NCI-H2171 treated with DMSO at 0.1 percent for 48 hours (cell line): Measurements from ENCODE around the gene TNKS1BP1.
A peak's percentile ranks its signal among the peaks of the same experiment; 100 is the strongest.
"Not testable (repeated sequence)": the region's sequence is repeated elsewhere in the genome, so short reads cannot be mapped to it uniquely, and the experiment has no call there.

Experiments
- DNase-seq: peaks from one replicate; lab custom pipeline; 2025; lab: John Stamatoyannopoulos, UW

Gene TNKS1BP1

GRCh38 chr11:57294225-57295131, 30.3 kb downstream of the TNKS1BP1 start:
- DNase-seq: peak; percentile 46

DNA sequence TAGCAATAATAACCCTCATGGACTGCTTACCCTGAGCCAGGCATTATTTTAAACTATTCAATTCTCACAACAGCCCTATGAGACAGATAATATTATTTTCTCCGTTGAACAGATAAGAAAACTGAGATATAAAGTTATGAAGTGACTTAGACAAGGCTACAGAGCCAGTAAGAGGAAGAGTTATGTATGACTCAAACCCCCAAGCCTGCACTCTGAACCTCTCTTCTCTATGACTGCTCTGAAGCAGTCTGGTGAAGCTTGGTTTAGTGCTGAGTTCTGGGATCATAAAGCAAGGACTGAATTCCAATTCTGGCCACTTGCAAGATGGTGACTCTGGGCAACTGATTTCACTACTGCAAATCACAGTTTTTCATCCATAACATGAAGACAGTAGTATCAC, 34.5 kb downstream of the TNKS1BP1 start:
- DNase-seq: no peak

DNA sequence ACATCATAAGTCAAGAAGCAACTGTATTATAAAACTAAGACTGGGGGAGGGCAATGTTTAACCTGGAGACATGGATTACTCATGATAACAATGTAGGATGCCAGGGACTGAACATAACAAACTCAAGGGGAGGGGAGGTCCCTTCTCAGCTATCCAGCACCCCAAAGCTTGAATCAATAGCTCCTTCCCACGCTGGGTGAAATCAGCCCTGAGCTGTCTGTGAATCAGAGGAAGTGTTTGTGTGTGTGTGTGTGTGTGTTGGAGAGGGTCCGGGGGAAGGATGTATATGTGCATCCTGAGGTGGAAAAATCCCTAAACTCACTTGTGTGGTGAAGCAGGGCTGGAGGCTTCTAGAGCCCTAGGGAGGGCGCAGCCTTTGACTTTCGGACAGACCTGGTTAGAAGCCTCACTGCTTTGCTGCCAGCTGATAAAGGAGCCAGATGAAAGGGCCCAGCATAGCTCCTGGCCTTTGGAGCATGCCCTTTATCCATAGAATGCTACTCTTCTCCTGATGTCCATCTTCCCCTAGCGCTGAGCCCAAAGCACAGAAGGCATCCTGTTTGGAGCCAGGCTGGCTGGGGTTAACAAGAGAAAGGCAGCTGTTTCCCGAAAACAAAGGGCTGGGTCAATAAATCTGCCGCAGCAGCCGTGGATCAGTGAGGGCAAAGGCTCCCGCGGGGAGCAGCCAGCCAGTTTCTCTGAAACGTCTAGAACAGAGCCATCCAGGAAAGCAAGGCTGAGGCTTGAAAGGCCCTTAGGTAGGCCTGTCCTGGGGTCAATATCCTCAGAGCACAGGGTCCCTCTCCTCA, 35.8 kb downstream of the TNKS1BP1 start:
- DNase-seq: no peak

DNA sequence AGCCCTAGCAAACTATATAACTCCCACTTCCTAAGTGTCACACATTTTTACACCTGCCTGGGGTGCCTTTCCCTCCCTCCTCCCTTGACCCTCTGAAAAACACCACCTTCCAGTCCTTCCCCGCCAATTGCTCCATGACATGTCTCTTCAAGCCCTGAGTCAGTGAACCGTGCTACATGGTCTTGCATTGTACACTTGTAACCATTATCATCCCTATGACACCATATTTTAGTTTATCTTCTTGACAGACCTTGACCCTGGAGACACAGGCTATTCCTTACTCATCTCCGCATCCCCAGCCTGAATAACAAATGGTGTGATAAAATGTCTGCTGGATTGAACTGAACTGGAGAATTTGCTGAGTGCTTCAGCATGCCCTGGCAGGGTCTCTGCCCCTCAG, 36.9 kb downstream of the TNKS1BP1 start:
- no peak for DNase-seq

- DNase-seq: no peak
These were observed 41.3 kb downstream of the TNKS1BP1 start for GRCh38 chr11:57283231-57283990.

DNA sequence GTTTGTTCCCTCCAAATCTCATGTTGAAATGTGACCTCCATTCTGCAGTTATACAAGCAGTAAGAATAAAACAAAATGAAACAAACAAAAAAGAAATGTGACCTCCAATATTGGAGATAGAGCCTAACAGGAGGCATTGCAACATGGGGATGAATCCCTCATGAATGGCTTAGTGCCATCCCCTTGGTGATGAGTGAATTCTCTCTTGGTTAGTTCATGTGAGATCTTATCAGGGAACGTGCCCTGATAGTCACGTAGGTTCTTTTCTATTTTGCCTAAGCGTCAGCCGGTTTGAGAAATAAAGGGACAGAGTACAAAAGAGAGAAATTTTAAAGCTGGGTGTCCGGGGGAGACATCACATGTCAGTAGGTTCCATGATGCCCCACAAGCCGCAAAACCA, 43.2 kb downstream of the TNKS1BP1 start:
- not testable (repeated sequence) for DNase-seq

DNA sequence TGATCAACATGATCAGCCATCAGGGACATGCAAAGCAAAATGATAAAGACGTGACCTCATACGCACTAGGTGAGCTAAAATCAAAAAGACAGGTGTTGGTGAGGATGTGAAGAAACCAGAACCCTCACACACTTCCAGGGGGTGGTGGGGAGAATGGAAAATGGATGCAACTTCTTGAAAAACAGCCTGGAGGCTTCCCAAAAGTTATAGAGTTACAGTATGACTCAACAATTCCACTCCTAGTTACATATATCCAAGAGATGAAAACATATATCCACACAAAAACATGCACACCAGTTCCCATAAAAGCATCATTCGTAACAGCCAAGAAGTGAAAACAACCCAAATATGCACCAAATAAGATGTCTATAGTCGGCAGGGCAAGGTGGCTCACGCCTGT, 45.6 kb downstream of the TNKS1BP1 start:
- no peak for DNase-seq

- no peak for DNase-seq
These were observed 46.0 kb downstream of the TNKS1BP1 start for GRCh38 chr11:57278721-57279095.

GRCh38 chr11:57277845-57278720, 46.7 kb downstream of the TNKS1BP1 start:
- DNase-seq: peak; percentile 74

DNA sequence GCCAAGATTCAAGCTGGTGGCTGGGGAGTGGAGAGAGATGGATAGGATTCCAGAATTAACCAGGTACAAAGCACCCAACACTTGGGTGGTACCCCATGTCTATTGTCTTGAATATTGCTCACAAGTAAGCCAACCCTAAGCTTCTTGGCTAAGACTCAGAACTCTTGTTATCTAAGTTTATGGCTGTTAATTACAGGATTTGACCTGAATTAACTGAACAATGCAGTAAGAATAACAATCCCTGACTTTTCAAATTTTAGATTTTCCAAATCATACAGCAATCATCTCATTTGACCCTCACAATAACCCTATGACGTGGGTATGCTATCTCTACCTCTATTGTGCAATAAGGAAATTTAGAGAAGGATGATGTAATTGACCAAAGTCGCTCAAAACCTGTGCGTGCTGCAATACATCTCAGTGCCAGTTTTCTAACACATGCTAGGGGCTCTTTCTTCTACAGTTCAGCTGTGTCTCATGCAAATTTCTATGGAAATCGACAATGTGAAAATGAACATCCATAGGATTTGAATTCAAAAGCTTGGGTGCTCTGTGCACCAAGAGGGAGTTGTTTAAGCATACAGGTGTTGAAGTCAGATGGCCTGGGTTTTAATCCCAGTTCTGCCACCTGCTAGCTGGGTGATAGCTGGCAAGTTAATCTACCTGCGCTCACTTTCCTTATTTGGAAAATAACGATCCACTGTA, 47.6 kb downstream of the TNKS1BP1 start:
- peak; percentile 58 for DNase-seq

- peak; percentile 63 for DNase-seq
These were observed 48.4 kb downstream of the TNKS1BP1 start for GRCh38 chr11:57276169-57276970.

DNA sequence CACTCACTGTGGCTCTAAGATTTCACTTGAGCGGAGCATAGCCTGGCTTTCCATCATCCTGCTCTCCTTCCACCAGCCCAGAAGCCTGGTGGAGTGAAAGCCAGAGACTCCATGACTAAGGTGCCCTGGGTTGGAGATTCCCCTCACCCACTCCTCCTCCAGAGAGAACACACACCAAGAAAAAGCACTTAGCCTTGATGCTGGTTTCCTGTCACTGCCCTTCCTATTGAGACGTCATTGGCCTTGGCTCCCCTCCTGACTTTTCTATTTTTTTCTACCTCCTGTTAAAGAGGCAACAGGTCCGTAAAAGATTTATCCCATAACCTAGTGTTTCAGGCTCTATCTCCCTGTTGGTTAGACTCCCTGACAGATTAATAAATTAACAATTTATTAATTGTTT, 49.2 kb downstream of the TNKS1BP1 start:
- DNase-seq: no peak

DNA sequence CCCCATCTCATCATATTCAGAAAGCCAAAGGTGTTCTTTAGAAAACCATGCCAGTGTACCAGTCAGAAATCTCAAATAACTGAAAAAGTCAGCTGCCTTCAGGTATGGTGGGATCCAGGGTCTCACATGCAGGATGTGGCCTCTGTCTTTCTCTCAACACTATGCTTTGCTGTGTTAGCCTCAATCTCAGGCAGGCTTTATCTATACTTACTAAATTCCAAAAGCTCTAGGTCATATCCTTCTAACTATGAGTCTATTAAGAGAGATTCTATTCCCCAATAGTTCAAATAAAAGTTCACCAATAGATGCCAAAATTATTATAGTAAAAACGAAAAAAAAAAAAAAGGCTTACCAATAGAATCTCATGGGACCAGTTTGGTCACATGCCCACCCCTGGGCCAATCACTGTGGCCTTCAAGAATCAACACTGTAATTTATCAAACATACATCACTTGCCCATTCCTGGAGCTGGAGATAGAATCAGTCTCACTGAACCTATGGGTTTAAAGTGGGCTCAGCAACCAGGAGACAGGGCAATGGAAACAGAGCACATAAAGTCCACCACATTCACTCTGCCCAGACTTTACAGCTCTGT, 49.8 kb downstream of the TNKS1BP1 start:
- no peak for DNase-seq

DNA sequence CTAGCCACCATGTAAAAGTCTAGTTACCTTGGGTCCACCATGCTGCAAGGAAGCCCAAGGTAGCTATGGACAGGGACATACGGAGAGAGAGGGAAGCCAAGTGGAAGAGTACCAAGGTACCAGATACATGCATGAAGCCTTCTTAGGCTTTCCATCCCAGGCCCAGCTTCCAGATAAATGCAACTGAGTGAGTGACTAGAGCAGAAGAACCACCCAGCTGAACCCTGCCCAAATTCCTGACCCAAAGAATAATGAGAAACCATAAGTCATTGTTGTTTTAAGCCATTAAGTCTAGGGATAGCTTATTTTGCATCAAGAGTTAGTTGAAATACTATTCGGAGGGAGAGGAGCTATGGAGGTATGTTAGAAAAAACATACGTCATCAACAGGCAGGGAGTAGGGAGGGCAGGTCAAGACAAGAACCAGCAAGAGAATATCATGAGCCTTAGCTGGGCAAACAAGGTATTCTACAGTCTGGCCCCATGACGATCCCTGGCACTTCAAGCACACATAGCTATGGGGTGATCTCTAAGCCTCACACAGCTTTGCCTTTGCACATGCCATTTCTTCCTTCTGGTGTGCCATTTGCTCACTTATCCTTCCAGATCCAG, 51.2 kb downstream of the TNKS1BP1 start:
- DNase-seq: no peak

DNA sequence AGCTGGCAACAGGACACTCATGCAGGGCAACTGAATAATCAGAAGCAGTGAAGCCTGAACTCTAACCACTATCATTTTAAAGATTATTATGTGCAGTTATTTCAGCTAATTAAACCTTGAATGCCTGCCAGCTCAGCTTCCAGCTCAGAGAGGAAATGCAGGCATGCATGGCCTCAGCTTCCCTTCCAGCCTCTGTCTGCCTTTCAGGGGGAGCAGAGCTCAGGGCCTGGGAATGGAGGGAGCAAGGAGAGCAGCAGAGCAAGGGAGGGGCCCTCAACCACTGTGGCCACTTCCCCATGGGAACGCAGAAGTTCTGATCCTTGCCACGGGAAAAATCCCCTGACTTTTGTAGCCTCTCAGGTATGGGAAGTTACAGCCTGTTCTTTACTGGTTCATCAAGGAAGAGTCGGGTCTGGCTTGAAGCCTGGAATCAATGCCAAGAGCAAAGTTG, 55.2 kb downstream of the TNKS1BP1 start:
- peak; percentile 67 for DNase-seq

DNA sequence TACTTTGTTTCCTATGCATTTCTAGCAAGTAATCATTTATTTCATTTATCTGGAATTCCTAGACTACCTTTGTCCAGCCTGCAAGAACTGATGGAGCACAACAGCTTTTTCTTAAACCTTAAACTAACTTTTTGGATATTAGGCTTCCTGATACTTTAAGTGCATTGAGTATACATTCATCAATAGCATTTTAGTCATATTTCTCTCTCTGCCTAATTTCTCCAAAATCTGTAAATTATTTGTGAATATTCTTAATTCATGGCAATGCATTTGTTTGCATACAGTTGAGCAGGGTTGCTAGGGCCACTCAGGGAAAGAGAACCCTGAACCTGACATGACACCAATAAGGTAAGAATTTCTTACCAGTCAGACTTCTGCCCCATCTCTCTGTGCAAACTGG, 58.6 kb downstream of the TNKS1BP1 start:
- DNase-seq: no peak

GRCh38 chr11:57263351-57263750, 61.4 kb downstream of the TNKS1BP1 start:
- no peak for DNase-seq

GRCh38 chr11:57262157-57262556, 62.6 kb downstream of the TNKS1BP1 start:
- no peak for DNase-seq
